Right ventricle myocardium superior (tissue), 1 donor: ENCODE measurements around the gene PNMA8B. TPM values are rescaled to one million over a fixed set of nuclear protein-coding genes. Genes with fewer than 3 reads are reported as not detected.
"Not testable (repeated sequence)": the region's sequence is repeated elsewhere in the genome, so short reads cannot be mapped to it uniquely, and the experiment has no call there.

Source experiments
- ATAC-seq: fragments of 200-7000 bp; cut with Tn5 transposase; one replicate; pipeline ENCODE4 v1.9.1; 2020; ENCODE audit warnings: mild to moderate bottlenecking; ENCODE audit not compliant: poor library complexity
- DNase-seq: peaks from one replicate; pipeline ENCODE4 v3.0.0-alpha.2; 2020
- intact Hi-C: fragments of 100-400 bp; cut with DNase I; formaldehyde crosslinking; loops from one replicate; pipeline ENCODE4 v1.11.2; 2022
- total RNA-seq: library from RNA; stranded (reverse); fragmentation: NEBNext Ultra II Directional; extraction: Animal tissue kit (Norgen Biotek cat#: 25700); gene quantifications from one replicate; pipeline ENCODE4 v1.2.1, GENCODE V29; 2021
- donor health status: DM: no; HTN: yes; CAD: no; lungs with severe emphysema.

The PNMA8B gene
- total RNA-seq, 1 donor from 2014 or later: 0.65 TPM

- ATAC-seq: no peak
- intact Hi-C loops: loop anchor here (10.0 kb wide), 2 partner anchors 123 to 233 kb away; no protein-coding TSS in a partner anchor
- DNase-seq: no peak
Observed at GRCh38 chr19:46517471-46517870, 21.8 kb upstream of the PNMA8B start.

GRCh38 chr19:46515879-46516350, 20.2 kb upstream of the PNMA8B start:
- ATAC-seq: peak; percentile 45
- intact Hi-C loops: loop anchor here (10.0 kb wide), 2 partner anchors 121 to 231 kb away; no protein-coding TSS in a partner anchor
- DNase-seq: no peak

- DNase-seq (no peak), ATAC-seq (no peak)
- intact Hi-C loops: loop anchor here (10.0 kb wide), 2 partner anchors 120 to 230 kb away; no protein-coding TSS in a partner anchor
Observed at GRCh38 chr19:46515290-46515609, 19.6 kb upstream of the PNMA8B start.

GRCh38 chr19:46514589-46515289, 19.1 kb upstream of the PNMA8B start:
- DNase-seq (no peak), ATAC-seq (no peak)
- intact Hi-C loops: loop anchor here (10.0 kb wide), 2 partner anchors 120 to 230 kb away; no protein-coding TSS in a partner anchor

- intact Hi-C loops: loop anchor here (10.0 kb wide), 2 partner anchors 119 to 229 kb away; no protein-coding TSS in a partner anchor
- peak; percentile 95 for ATAC-seq
- peak; percentile 89 for DNase-seq
Observed at GRCh38 chr19:46513461-46514236, 18.0 kb upstream of the PNMA8B start.

- ATAC-seq (no peak), DNase-seq (no peak)
- intact Hi-C loops: loop anchor here (10.0 kb wide), 2 partner anchors 116 to 226 kb away; no protein-coding TSS in a partner anchor
Observed at GRCh38 chr19:46511237-46511636, 15.6 kb upstream of the PNMA8B start.

GRCh38 chr19:46508206-46508605, 12.5 kb upstream of the PNMA8B start:
- DNase-seq: no peak
- no peak for ATAC-seq
- intact Hi-C loops: no loop called here

GRCh38 chr19:46503848-46504453, 8.3 kb upstream of the PNMA8B start:
- no peak for DNase-seq
- intact Hi-C loops: no loop called here
- no peak for ATAC-seq

GRCh38 chr19:46502891-46503290, 7.2 kb upstream of the PNMA8B start:
- DNase-seq (no peak), ATAC-seq (no peak)
- intact Hi-C loops: no loop called here

GRCh38 chr19:46499692-46500091, 4.0 kb upstream of the PNMA8B start:
- DNase-seq (no peak), ATAC-seq (no peak)
- intact Hi-C loops: loop anchor here (10.0 kb wide), 1 partner anchor 225 kb away; no protein-coding TSS in a partner anchor

- DNase-seq (no peak), ATAC-seq (no peak)
- intact Hi-C loops: loop anchor here (10.0 kb wide), 1 partner anchor 223 kb away; no protein-coding TSS in a partner anchor
Observed at GRCh38 chr19:46497773-46498172, 2.1 kb upstream of the PNMA8B start.

- DNase-seq, ATAC-seq: not testable (repeated sequence)
- intact Hi-C loops: loop anchor here (10.0 kb wide), 1 partner anchor 222 kb away; no protein-coding TSS in a partner anchor
Observed at GRCh38 chr19:46496886-46497285, 1.2 kb upstream of the PNMA8B start.

- intact Hi-C loops: loop anchor here (10.0 kb wide), 1 partner anchor 222 kb away; no protein-coding TSS in a partner anchor
- DNase-seq (no peak), ATAC-seq (no peak)
Observed at GRCh38 chr19:46496304-46496703, 637 bp upstream of the PNMA8B start.

GRCh38 chr19:46494941-46495785, 504 bp downstream of the PNMA8B start:
- no peak for DNase-seq
- intact Hi-C loops: loop anchor here (10.0 kb wide), 1 partner anchor 220 kb away; no protein-coding TSS in a partner anchor
- ATAC-seq: no peak

GRCh38 chr19:46494146-46494940, 1.3 kb downstream of the PNMA8B start:
- intact Hi-C loops: loop anchor here (10.0 kb wide), 1 partner anchor 220 kb away; no protein-coding TSS in a partner anchor
- no peak for ATAC-seq

GRCh38 chr19:46493236-46494145, 2.2 kb downstream of the PNMA8B start:
- ATAC-seq (peak; percentile 51), DNase-seq (peak; percentile 71)
- intact Hi-C loops: loop anchor here (10.0 kb wide), 1 partner anchor 219 kb away; no protein-coding TSS in a partner anchor

More at GRCh38 chr19:46494146-46494940, 1.3 kb downstream of the PNMA8B start:
- DNase-seq: no peak
